Duodenal mucosa (tissue), 2 donors: ENCODE results near the gene C1orf146.

Source experiments
- H3K27ac ChIP-seq: one replicate; pipeline ENCODE4 v1.7.0; 2013; ENCODE audit warnings: low read depth, low read length
- H3K27me3 ChIP-seq, 2 donors: one replicate each; pipeline ENCODE4 v1.7.0; 2013; ENCODE audit warnings: low read length in 2 of 2, control low read depth in 1 of 2; ENCODE audit not compliant: insufficient read depth in 2 of 2, control insufficient read depth in 1 of 2
- H3K36me3 ChIP-seq, 2 donors: one replicate each; pipeline ENCODE4 v1.7.0; 2013; ENCODE audit warnings: low read length in 2 of 2, control low read depth in 1 of 2; ENCODE audit not compliant: insufficient read depth in 2 of 2, control insufficient read depth in 1 of 2
- H3K4me1 ChIP-seq, 2 donors: one replicate each; pipeline ENCODE4 v1.7.0; 2013; ENCODE audit warnings: low read length in 2 of 2, control low read depth in 1 of 2; ENCODE audit not compliant: insufficient read depth in 2 of 2, control insufficient read depth in 1 of 2
- H3K4me3 ChIP-seq, 2 donors: one replicate each; pipeline ENCODE4 v1.7.0; 2013; ENCODE audit warnings: low read length in 2 of 2, low read depth in 1 of 2
- H3K9ac ChIP-seq, 2 donors: one replicate each; pipeline ENCODE4 v1.7.0; 2013; ENCODE audit warnings: low read length in 2 of 2, low read depth in 1 of 2
- H3K9me3 ChIP-seq, 2 donors: one replicate each; pipeline ENCODE4 v1.7.0; 2013; ENCODE audit warnings: low read length in 2 of 2, control low read depth in 1 of 2; ENCODE audit not compliant: control insufficient read depth in 1 of 2

Gene C1orf146, protein sequence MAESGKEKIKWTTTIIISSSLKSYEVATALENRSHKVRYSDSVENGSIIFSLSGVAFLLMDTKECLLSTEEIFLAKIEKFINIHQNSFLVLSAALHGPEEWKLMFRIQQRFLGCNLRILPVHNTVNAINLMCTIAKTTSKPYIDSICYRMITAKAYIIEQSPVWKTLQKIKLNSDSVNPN

DNA sequence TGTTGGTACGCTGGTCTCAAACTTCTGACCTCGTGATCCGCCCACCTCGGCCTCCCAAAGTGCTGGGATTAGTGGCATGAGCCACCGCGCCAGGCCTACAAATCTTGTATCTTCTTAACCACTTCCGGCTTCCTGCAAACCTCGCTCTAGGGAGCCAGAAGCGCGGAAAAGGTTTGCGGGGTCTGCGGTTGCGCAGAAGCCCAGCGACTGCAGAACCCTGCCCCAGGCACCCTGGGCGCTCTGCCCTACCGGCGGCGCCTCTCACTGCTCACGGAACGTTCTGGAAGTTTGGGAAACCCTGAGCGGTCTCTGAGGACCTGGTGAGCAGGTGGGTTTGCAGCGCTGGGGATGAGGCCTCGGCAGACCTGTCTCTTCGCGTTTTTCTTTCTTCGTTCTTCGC, at the start of gene C1orf146:
TSS of gene C1orf146 (plus strand) at position 195 of the 400 bp plus-strand sequence. CDS start 13,506 bp downstream, outside the sequence.
- Histone ChIP-seq H3K9ac (no peak within 1 kb of the TSS), H3K36me3 (no peaks in the 10 kb centered on the region), H3K27me3 (no peaks in the 10 kb centered on the region), H3K9me3 (no peaks in the 10 kb centered on the region), H3K4me3 (no peak within 1 kb of the TSS), H3K27ac (no peak within 1 kb of the TSS), H3K4me1 (no peaks in the 10 kb centered on the region)

DNA sequence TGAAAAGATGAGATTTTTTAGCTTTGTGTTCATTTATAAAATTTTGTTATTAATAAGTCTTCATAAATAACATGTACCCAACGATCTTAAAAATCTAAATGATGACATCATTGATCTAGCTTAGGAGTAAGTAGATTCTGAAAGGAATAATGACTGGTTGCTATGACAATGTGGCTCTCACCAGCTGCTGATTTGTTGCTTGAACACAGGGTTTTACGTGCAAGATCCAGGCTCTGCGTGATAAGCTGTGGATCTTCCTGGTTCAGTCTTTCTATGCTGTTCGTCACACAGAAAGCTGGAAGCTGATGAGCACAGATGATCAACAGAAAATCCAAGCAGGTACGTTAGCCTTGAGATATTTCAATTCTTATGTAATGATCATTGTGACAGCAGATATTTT, 49.1 kb upstream of the C1orf146 start:
- H3K9me3 ChIP-seq, result no peaks in the 10 kb centered on the region
- no peaks in the 10 kb centered on the region for H3K4me1 ChIP-seq
- no peak overlapping the region for H3K4me3 ChIP-seq
- no peak overlapping the region for H3K9ac ChIP-seq
- peaks cover 0 to 4% of the 10 kb centered on the region in 2 donors for H3K36me3 ChIP-seq
- H3K27me3 ChIP-seq, result no peaks in the 10 kb centered on the region
- H3K27ac ChIP-seq, result no peak overlapping the region

DNA sequence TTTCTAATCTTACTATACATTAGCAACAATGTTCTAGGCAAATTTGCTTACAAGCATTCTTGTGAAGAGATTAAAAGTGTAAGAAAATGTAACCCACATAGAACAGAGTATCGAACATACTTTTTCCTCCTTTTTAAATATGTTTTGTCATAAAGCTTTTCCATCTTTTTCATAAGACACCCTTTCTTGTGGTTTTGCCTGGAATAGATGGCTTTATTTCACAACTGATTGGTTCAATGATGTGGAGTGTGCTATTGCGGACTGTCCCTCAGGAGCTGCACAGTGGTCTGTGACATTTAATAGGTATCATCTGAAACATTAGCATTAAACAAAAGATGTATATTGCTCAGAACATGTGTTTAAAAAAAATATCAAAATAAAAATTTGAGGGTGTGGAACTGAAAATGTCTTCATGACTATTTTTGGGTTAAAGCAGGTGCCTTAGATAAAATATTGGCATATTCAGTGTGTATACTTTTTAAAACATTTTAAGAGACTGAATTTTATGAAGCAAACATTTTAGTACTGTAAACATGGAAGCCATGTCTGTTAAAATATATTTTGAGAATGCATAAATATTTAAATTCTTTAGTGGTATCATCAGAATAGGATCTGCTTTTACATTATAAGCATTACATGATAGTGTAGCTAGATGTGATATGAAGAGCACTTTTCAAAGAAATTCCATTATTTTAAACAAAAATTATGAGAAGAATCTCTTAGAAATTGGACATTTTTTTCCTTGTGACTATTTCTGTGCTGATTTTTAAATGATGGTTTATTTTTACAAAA, 48.3 kb upstream of the C1orf146 start:
- no peaks in the 10 kb centered on the region for H3K4me1 ChIP-seq
- peaks cover 0 to 4% of the 10 kb centered on the region in 2 donors for H3K36me3 ChIP-seq
- H3K4me3 ChIP-seq, result no peak overlapping the region
- no peak overlapping the region for H3K27ac ChIP-seq
- H3K9ac ChIP-seq, result no peak overlapping the region
- no peaks in the 10 kb centered on the region for H3K27me3 ChIP-seq
- no peaks in the 10 kb centered on the region for H3K9me3 ChIP-seq

DNA sequence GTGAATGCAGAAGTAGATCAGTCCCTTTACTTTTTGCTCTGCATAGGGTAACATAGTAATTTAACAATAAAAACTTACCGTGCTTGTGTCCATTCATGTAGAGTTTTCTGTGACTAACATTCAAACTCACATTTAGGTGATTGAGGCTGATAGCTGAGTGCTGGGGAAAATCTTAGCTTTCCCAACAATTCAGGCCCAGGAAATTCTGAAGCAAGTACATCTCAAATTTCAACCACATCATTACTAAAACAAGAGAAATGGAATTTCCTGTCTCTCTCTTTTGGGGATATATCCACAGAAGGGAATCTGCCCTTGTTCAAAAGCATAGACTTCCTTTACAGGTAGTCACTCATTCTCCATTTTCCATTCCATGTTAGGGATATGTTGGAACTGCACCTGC, 33.1 kb upstream of the C1orf146 start:
- Histone ChIP-seq H3K27ac (no peak overlapping the region), H3K4me3 (no peak overlapping the region), H3K4me1 (no peaks in the 10 kb centered on the region), H3K27me3 (no peaks in the 10 kb centered on the region), H3K36me3 (peaks cover 3 to 6% of the 10 kb centered on the region in 2 donors), H3K9me3 (no peaks in the 10 kb centered on the region), H3K9ac (no peak overlapping the region)

DNA sequence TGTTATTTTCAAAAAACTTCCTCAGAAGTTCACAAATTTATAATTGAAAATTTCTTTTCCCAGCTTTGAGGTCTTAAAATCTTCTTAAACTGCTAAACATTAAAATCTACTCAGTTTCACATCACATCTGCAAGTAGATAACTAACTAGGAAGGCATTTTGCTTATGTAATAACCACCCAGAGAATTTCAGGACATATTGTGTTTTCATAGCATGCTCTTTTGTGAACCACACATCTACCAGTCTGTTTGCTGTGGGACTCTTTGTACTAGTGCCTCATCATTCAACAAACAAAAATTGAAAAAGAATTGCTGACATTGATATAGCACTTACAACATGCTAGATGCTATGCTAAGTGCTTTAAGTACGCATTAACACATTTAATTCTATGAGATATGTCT, 31.6 kb upstream of the C1orf146 start:
- H3K9me3 ChIP-seq, result no peaks in the 10 kb centered on the region
- no peaks in the 10 kb centered on the region for H3K27me3 ChIP-seq
- H3K9ac ChIP-seq, result no peak overlapping the region
- no peak overlapping the region for H3K27ac ChIP-seq
- no peaks in the 10 kb centered on the region for H3K4me1 ChIP-seq
- no peak overlapping the region for H3K4me3 ChIP-seq
- peaks cover 0 to 3% of the 10 kb centered on the region in 2 donors for H3K36me3 ChIP-seq

DNA sequence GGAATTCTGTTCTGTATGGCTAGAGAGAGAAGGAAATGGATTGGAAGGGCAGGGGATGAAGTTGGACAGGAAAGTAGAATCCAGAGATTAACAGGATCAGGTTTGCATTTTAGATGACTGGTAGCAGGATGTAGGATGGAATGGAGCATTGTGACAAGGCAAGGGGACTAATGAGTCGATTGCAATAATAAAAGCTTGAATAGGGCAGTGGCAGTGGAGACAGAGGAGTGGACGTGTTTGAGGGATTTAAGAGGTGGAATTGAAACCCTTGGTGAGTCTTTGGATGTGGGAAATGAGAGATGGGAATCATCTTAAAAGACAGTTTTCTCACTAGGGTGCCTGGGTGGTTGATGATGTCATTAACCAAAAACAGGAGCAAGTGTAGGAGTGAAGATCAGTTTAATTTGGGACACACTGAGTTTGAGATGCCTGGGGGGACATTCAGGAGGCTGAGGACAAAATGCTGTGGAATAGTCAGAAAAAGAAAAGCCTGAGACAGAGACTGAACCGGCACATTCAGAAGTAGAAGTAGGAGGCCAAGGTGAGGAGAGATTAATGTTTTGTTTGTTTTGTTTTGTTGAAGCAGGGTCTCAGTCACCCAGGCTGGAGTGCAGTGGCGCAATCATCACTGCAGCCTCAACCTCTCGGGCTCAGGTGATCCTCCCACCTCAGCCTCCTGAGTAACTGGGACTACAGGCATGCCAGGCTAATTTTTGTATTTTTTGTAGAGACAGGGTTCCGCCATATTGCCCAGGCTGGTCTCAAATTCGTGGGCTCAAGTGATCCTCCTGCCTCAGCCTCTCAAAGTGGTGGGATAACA, 29.1 kb upstream of the C1orf146 start:
- Histone ChIP-seq H3K36me3 (no peaks in the 10 kb centered on the region), H3K27ac (no peak overlapping the region), H3K4me3 (no peak overlapping the region), H3K27me3 (no peaks in the 10 kb centered on the region), H3K9me3 (no peaks in the 10 kb centered on the region), H3K4me1 (no peaks in the 10 kb centered on the region), H3K9ac (no peak overlapping the region)

DNA sequence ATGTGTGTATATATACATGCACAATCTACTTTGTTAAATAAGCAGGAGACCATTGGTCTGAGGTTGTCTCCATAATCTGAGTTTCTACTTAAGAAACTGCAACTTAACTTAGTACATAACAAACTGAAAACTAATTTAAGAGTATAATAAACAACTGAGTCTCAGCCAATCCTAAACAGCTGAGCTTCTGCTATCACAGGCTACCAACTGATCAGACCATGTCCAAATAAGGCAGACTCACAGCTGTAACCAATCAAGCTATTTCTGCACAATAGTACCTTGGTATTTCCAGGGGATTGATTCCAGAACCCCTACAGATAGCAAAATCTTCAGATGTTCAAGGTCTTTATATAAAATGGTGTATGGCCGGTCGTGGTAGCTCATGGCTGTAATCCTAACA, 26.0 kb upstream of the C1orf146 start:
- H3K9ac ChIP-seq, result no peak overlapping the region

DNA sequence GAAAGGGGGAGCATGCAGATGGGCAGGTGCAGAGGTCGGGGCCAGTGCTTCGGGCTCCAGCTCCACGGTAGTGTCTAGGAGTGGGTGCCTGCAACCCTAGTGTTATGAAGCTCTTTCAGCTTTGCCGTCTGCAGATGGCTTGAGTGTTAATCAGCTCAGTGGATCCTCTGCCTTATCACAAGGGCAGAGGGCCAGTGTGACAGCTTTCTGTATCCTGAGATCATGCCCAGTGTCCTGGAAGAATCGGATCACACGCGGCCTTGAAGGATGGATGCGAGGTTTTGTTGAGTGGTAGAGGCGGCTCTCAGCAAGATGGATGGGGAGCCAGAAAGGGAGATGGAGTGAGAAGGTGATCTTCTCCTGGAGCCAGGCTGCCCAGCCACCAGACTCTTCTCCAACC, 25.5 kb upstream of the C1orf146 start:
- Histone ChIP-seq H3K36me3 (no peaks in the 10 kb centered on the region), H3K9ac (no peak overlapping the region), H3K27ac (no peak overlapping the region), H3K4me3 (no peak overlapping the region), H3K4me1 (no peaks in the 10 kb centered on the region), H3K9me3 (no peaks in the 10 kb centered on the region), H3K27me3 (no peaks in the 10 kb centered on the region)

More for the DNA sequence above, 26.0 kb upstream of the C1orf146 start:
- Histone ChIP-seq H3K4me3 (no peak overlapping the region), H3K36me3 (no peaks in the 10 kb centered on the region), H3K27me3 (no peaks in the 10 kb centered on the region), H3K27ac (no peak overlapping the region), H3K4me1 (no peaks in the 10 kb centered on the region), H3K9me3 (no peaks in the 10 kb centered on the region)

DNA sequence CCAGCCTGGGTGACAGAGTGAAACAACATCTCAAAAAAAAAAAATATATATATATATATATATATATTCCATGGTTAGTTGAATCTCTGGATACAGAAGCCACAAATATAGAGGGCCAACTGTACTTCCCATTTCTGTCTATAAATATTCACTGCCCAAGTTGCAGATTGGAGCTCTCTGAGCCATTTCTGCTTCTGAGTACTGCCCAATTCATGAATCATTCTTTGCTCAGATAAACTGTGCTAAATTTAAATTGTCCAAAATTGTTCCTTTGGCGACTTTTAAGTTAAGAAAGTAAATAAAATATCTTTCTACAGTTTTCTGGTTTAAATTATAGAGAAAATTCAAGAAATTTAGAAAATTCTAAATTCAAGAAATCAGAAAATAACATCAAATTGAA, 23.2 kb upstream of the C1orf146 start:
- H3K4me3 ChIP-seq, result no peak overlapping the region
- H3K36me3 ChIP-seq, result no peaks in the 10 kb centered on the region
- H3K9ac ChIP-seq, result no peak overlapping the region
- no peaks in the 10 kb centered on the region for H3K27me3 ChIP-seq
- H3K9me3 ChIP-seq, result no peaks in the 10 kb centered on the region
- H3K27ac ChIP-seq, result no peak overlapping the region
- no peaks in the 10 kb centered on the region for H3K4me1 ChIP-seq

DNA sequence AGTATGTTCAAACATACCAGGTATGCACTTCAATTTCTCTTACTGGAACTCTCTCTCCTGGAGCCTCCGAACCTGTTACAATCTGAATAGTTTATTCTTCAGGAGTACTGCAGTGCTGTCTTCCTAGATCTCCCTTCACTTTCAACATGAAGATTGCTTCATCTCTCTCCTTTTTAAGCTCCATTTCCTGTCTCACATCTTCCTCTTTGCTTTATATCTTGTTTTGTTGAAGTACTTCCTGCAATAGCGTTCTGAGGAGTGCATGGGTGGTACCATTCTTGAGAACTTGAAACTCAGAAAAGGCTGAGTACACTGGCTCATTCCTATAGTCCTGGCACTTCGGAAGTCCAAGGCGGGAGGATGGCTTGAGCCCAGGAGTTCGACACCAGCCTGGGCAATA, 15.7 kb upstream of the C1orf146 start:
- Histone ChIP-seq H3K27me3 (no peaks in the 10 kb centered on the region), H3K9ac (no peak overlapping the region), H3K27ac (no peak overlapping the region), H3K4me3 (no peak overlapping the region), H3K4me1 (no peaks in the 10 kb centered on the region), H3K9me3 (peaks cover 0 to 3% of the 10 kb centered on the region in 2 donors), H3K36me3 (no peaks in the 10 kb centered on the region)
